IMR-90 (cell line): ENCODE data around the gene S100B. TPM values are rescaled to one million over a fixed set of nuclear protein-coding genes. Genes with fewer than 3 reads are reported as not detected.

Source experiments
- ATAC-seq: fragments of 200-7000 bp; cut with Tn5 transposase; 2 replicates; pipeline ENCODE4 v1.9.1; 2020; ENCODE audit warnings: low read depth, mild to moderate bottlenecking, moderate library complexity
- BruUV-seq: library from RNA; stranded (reverse); fragments of 400-500 nt; replicated peaks from 2 replicates; lab custom pipeline; 2021; lab: Mats Ljungman, UMichigan
- CTCF ChIA-PET: fragments of 300-600 bp; formaldehyde crosslinking; extraction: SDS; loops from one replicate; lab custom pipeline; 2021; ENCODE audit warnings: antibody characterized with exemption; lab: Yijun Ruan, JAX
- POLR2A ChIA-PET: fragments of 300-600 bp; sonication (Branson Sonifier 250); formaldehyde crosslinking; loops from one replicate; lab custom pipeline; 2022; ENCODE audit warnings: antibody characterized with exemption; ENCODE audit not compliant: unreplicated experiment; lab: Charles Lee
- DNase-seq: peaks from one replicate; pipeline ENCODE4 v3.0.0; 2013
- H2AFZ ChIP-seq: replicated peaks from 2 replicates; pipeline ENCODE3; 2013; ENCODE audit warnings: low read length, mild to moderate bottlenecking; ENCODE audit not compliant: poor library complexity
- H2AK5ac ChIP-seq: 2 replicates; pipeline ENCODE4 v1.6.1; 2013; ENCODE audit warnings: low read depth, low read length, inconsistent platforms
- H2AK9ac ChIP-seq: replicated peaks from 2 replicates; pipeline ENCODE3; 2013; ENCODE audit warnings: mild to moderate bottlenecking, low read depth, low read length, moderate library complexity; ENCODE audit not compliant: poor library complexity
- H2BK120ac ChIP-seq: 2 replicates; pipeline ENCODE4 v1.6.1; 2013; ENCODE audit warnings: low read depth, low read length, inconsistent platforms
- H2BK15ac ChIP-seq: 3 replicates; pipeline ENCODE4 v1.6.1; 2013; ENCODE audit warnings: low read depth, low read length, inconsistent platforms
- H2BK20ac ChIP-seq: 2 replicates; pipeline ENCODE4 v1.6.1; 2013; ENCODE audit warnings: low read depth, mild to moderate bottlenecking, inconsistent platforms, low read length, moderate library complexity
- H2BK5ac ChIP-seq: 2 replicates; pipeline ENCODE4 v1.6.1; 2013; ENCODE audit warnings: mild to moderate bottlenecking, low read depth, low read length, inconsistent platforms; ENCODE audit not compliant: poor library complexity, severe bottlenecking
- H3K14ac ChIP-seq: replicated peaks from 2 replicates; pipeline ENCODE4 v1.6.1; 2013; ENCODE audit warnings: low read depth, low read length, inconsistent platforms
- H3K18ac ChIP-seq: 2 replicates; pipeline ENCODE4 v1.6.1; 2013; ENCODE audit warnings: low read depth, low read length, control low read depth
- H3K23ac ChIP-seq: 2 replicates; pipeline ENCODE4 v1.6.1; 2013; ENCODE audit warnings: low read depth, low read length, inconsistent platforms
- H3K27ac ChIP-seq: 2 replicates; pipeline ENCODE4 v1.5.1; 2013; ENCODE audit warnings: mild to moderate bottlenecking, control low read depth, low read length; ENCODE audit not compliant: insufficient read depth
- H3K27me3 ChIP-seq: 2 replicates; pipeline ENCODE4 v1.6.1; 2013; ENCODE audit warnings: low read length; ENCODE audit not compliant: control insufficient read depth, insufficient read depth
- H3K36me3 ChIP-seq: 2 replicates; pipeline ENCODE4 v1.6.1; 2013; ENCODE audit warnings: low read length, mixed read lengths; ENCODE audit not compliant: control insufficient read depth, insufficient read depth
- H3K4ac ChIP-seq: 2 replicates; pipeline ENCODE4 v1.6.1; 2013; ENCODE audit warnings: low read depth, low read length, inconsistent platforms
- H3K4me1 ChIP-seq: 2 replicates; pipeline ENCODE4 v1.6.1; 2013; ENCODE audit warnings: low read length, mixed read lengths; ENCODE audit not compliant: control insufficient read depth, insufficient read depth
- H3K4me2 ChIP-seq: 2 replicates; pipeline ENCODE4 v1.6.1; 2013; ENCODE audit warnings: low read depth, mild to moderate bottlenecking, control low read depth, low read length, moderate library complexity
- H3K4me3 ChIP-seq: 2 replicates; pipeline ENCODE4 v1.5.1; 2013; ENCODE audit warnings: low read depth, mild to moderate bottlenecking, control low read depth, low read length, moderate library complexity; ENCODE audit not compliant: insufficient read depth
- H3K56ac ChIP-seq: 2 replicates; pipeline ENCODE4 v1.6.1; 2013; ENCODE audit warnings: low read length, inconsistent platforms; ENCODE audit not compliant: insufficient read depth; ENCODE audit errors: extremely low read depth
- H3K79me1 ChIP-seq, 2 experiments: 2 replicates each; pipeline ENCODE4 v1.6.1; 2013; ENCODE audit warnings: low read length in 2 of 2, inconsistent platforms in 1 of 2, low read depth in 1 of 2
- H3K9ac ChIP-seq: 2 replicates; pipeline ENCODE4 v1.6.1; 2013; ENCODE audit warnings: low read depth, low read length, control low read depth
- H3K9me1 ChIP-seq: 2 replicates; pipeline ENCODE4 v1.6.1; 2013; ENCODE audit warnings: low read length, inconsistent platforms; ENCODE audit not compliant: insufficient read depth
- H3K9me3 ChIP-seq: 2 replicates; pipeline ENCODE4 v1.6.1; 2013; ENCODE audit warnings: low read length; ENCODE audit not compliant: control insufficient read depth, insufficient read depth
- H4K20me1 ChIP-seq: 2 replicates; pipeline ENCODE4 v1.6.1; 2013; ENCODE audit warnings: low read length, inconsistent platforms; ENCODE audit not compliant: insufficient read depth
- H4K5ac ChIP-seq: 2 replicates; pipeline ENCODE4 v1.6.1; 2013; ENCODE audit warnings: mild to moderate bottlenecking, low read depth, low read length, control low read depth
- H4K8ac ChIP-seq, 2 experiments: 2 replicates each; pipeline ENCODE4 v1.6.1; 2013; ENCODE audit warnings: low read depth in 2 of 2, low read length in 2 of 2, control low read depth in 1 of 2, inconsistent platforms in 1 of 2
- H4K91ac ChIP-seq: 2 replicates; pipeline ENCODE4 v1.6.1; 2013; ENCODE audit warnings: low read depth, low read length, inconsistent platforms; ENCODE audit not compliant: insufficient read depth
- BHLHE40 ChIP-seq: fragments of 150-350 bp; IDR thresholded peaks from 2 replicates; pipeline ENCODE4 v1.6.1; 2016; ENCODE audit warnings: mild to moderate bottlenecking, low read depth, low read length
- CEBPB ChIP-seq: IDR thresholded peaks from 2 replicates; pipeline ENCODE4 v1.6.1; 2012; ENCODE audit warnings: low read depth, low read length, improper control_type of control experiment
- CHD1 ChIP-seq: IDR thresholded peaks from 2 replicates; pipeline ENCODE4 v1.6.1; 2012; ENCODE audit warnings: low read depth, low read length, improper control_type of control experiment
- CTCF ChIP-seq: conservative IDR thresholded peaks from 2 replicates; pipeline ENCODE4 v1.5.1; 2012; ENCODE audit warnings: mild to moderate bottlenecking, low read depth, low read length, improper control_type of control experiment
- ELK1 ChIP-seq: fragments of 150-350 bp; IDR thresholded peaks from 2 replicates; pipeline ENCODE4 v1.6.1; 2016; ENCODE audit warnings: low read depth, mild to moderate bottlenecking, low read length, moderate library complexity, borderline replicate concordance
- FOS ChIP-seq: fragments of 150-350 bp; IDR thresholded peaks from 2 replicates; pipeline ENCODE4 v1.6.1; 2016; ENCODE audit warnings: low read depth, low read length
- MAFK ChIP-seq: IDR thresholded peaks from 2 replicates; pipeline ENCODE4 v1.6.1; 2012; ENCODE audit warnings: low read depth, low read length, improper control_type of control experiment
- MAZ ChIP-seq: IDR thresholded peaks from 2 replicates; pipeline ENCODE4 v1.6.1; 2012; ENCODE audit warnings: low read depth, mild to moderate bottlenecking, low read length, improper control_type of control experiment, moderate library complexity, borderline replicate concordance
- MXI1 ChIP-seq: IDR thresholded peaks from 2 replicates; pipeline ENCODE4 v1.6.1; 2012; ENCODE audit warnings: low read depth, mild to moderate bottlenecking, low read length, moderate library complexity, borderline replicate concordance
- NFE2L2 ChIP-seq: fragments of 150-350 bp; IDR thresholded peaks from 2 replicates; pipeline ENCODE4 v1.6.1; 2016; ENCODE audit warnings: low read depth, mild to moderate bottlenecking, low read length
- POLR2A ChIP-seq: IDR thresholded peaks from 2 replicates; pipeline ENCODE4 v1.6.1; 2012; ENCODE audit warnings: mild to moderate bottlenecking, low read depth, low read length
- RAD21 ChIP-seq: IDR thresholded peaks from 2 replicates; pipeline ENCODE4 v1.6.1; 2012; ENCODE audit warnings: low read length, improper control_type of control experiment
- RCOR1 ChIP-seq: IDR thresholded peaks from 2 replicates; pipeline ENCODE4 v1.6.1; 2012; ENCODE audit warnings: mild to moderate bottlenecking, low read length, improper control_type of control experiment; ENCODE audit not compliant: insufficient replicate concordance
- RFX5 ChIP-seq: IDR thresholded peaks from 2 replicates; pipeline ENCODE4 v1.8.0; 2012; ENCODE audit warnings: low read depth, mild to moderate bottlenecking, low read length, moderate library complexity
- SMC3 ChIP-seq: fragments of 150-350 bp; IDR thresholded peaks from 2 replicates; pipeline ENCODE4 v1.6.1; 2016; ENCODE audit warnings: low read depth, mild to moderate bottlenecking, antibody characterized with exemption, low read length, moderate library complexity
- USF2 ChIP-seq: fragments of 150-350 bp; IDR thresholded peaks from 2 replicates; pipeline ENCODE4 v1.6.1; 2017; ENCODE audit warnings: mild to moderate bottlenecking, antibody characterized with exemption, low read length, low read depth
- WGBS, 2 experiments: methylation state at CpG; one replicate each; pipeline versions ENCODE4 v1.1.5 to v1.1.7; 2013; ENCODE audit warnings: missing lambda C conversion rate in 2 of 2; ENCODE audit not compliant: insufficient read length in 1 of 2; ENCODE audit errors: extremely low coverage in 2 of 2; 5-methylcytosine and 5-hydroxymethylcytosine counted together
- dilution Hi-C: fragments of 300-500 bp; cut with HindIII; formaldehyde crosslinking; loops from one replicate; pipeline ENCODE4 v1.14.3; 2018; ENCODE audit warnings: low sequenced_read_pairs; ENCODE audit not compliant: unreplicated experiment
- in situ Hi-C: fragments of 300-500 bp; cut with MboI; formaldehyde crosslinking; loops from 3 replicates; pipeline ENCODE4 v1.14.3; 2019; ENCODE audit warnings: low sequenced_read_pairs, inconsistent platforms, mixed read lengths
- intact Hi-C: fragments of 100-400 bp; cut with micrococcal nuclease; formaldehyde crosslinking; loops from 2 replicates; pipeline ENCODE4 v1.10.0; 2022
- polyA plus RNA-seq, 3 experiments: library from polyadenylated mRNA; depleted of rRNA; stranded (reverse); fragments of >200 nt; gene quantifications; 2 replicates each; pipeline ENCODE4 v1.2.3, GENCODE V29; 2012; ENCODE audit warnings: low replicate concordance in 1 of 3
- total RNA-seq: library from RNA; depleted of rRNA; stranded (reverse); fragments of >200 nt; gene quantifications from 2 replicates; pipeline ENCODE4 v1.2.3, GENCODE V29; 2012

S100B gene
- total and polyA plus RNA-seq, 2 of the 4 experiments (the other 2 are of a cell fraction) = 0.18 to 0.26 TPM

GRCh38 chr21:46556802-46557201 lies 48.1 kb downstream of the S100B start:
- dilution Hi-C loops = no loop called here

More at GRCh38 chr21:46556802-46557201, 48.1 kb downstream of the S100B start:
- Histone ChIP-seq H3K14ac (no peak overlapping the region), H3K56ac (no peak overlapping the region), H4K91ac (no peak overlapping the region), H3K23ac (no peak overlapping the region), H3K4me1 (no peaks in the 10 kb centered on the region), H3K27me3 (no peaks in the 10 kb centered on the region), H3K79me1 (no peaks in the 10 kb centered on the region), H4K20me1 (no peaks in the 10 kb centered on the region; the same call in 1 of the 2 replicates), H2BK20ac (no peak overlapping the region), H3K18ac (no peak overlapping the region), H2AK5ac (no peak overlapping the region), H3K27ac (no peak overlapping the region), H3K9ac (no peak overlapping the region), H2BK15ac (no peak overlapping the region), H3K4me3 (no peak overlapping the region), H4K8ac (no peak overlapping the region), H3K36me3 (peaks cover 59% of the 10 kb centered on the region), H4K5ac (no peak overlapping the region), H3K4ac (no peak overlapping the region), H2BK5ac (no peak overlapping the region), H3K9me1 (no peaks in the 10 kb centered on the region), H3K9me3 (no peaks in the 10 kb centered on the region), H2AFZ (no peak overlapping the region), H3K4me2 (no peak overlapping the region), H2BK120ac (no peak overlapping the region), H2AK9ac (no peak overlapping the region)
- ATAC-seq = no peak
- POLR2A ChIA-PET = no interaction called here
- CTCF ChIA-PET = interaction anchor here (1.0 kb wide), 1 partner anchor 10 kb away, joined by 3 read pairs; no protein-coding TSS in a partner anchor
- intact Hi-C loops (no loop called here), in situ Hi-C loops (no loop called here)
- no TSS peak for BruUV-seq
- WGBS, 2 experiments = no CpG with 5 or more reads among the region's 13 CpGs
- no peak for DNase-seq
- TF ChIP-seq RAD21 (no peak), BHLHE40 (no peak), CEBPB (no peak), USF2 (no peak), RCOR1 (no peak), MXI1 (no peak), SMC3 (no peak), NFE2L2 (no peak), POLR2A (no peak), MAZ (no peak), MAFK (no peak), FOS (no peak), CHD1 (no peak), ELK1 (no peak), RFX5 (no peak), CTCF (no peak)
